ENCODE results near the gene NBPF11. TPM values are rescaled to one million over a fixed set of nuclear protein-coding genes. Genes with fewer than 3 reads are reported as not detected.
"Not testable (repeated sequence)": the region's sequence is repeated elsewhere in the genome, so short reads cannot be mapped to it uniquely, and the experiment has no call there.

The NBPF11 gene
- total and polyA plus RNA-seq, 10 donors = 7.2 to 20.2 (median 14.1) TPM

GRCh38 chr1:148060294-148060701, 91.8 kb downstream of the NBPF11 start:
- DNase-seq = peak; percentile 64
- Histone ChIP-seq H3K4me3 (peak overlapping the region in 7 of 8 donors; percentile 10 to 63 (median 33)), H3K27me3 (replicated peaks in 1 of 7) (peaks cover 0 to 13% (median 0%) of the 10 kb centered on the region in 7 donors)
- H3K36me3 ChIP-seq; H3K9me3 ChIP-seq; intact Hi-C loops (cut with DNase I; ENCODE audit: low total_unique reads); H3K4me1 ChIP-seq; H3K27ac ChIP-seq: not testable (repeated sequence)
- WGBS, 5 donors = 0 to 4% (median 1%) methylated on average over 9 to 35 of the region's 37 CpGs

GRCh38 chr1:148057384-148057783, 94.7 kb downstream of the NBPF11 start:
- DNase-seq; H3K9me3 ChIP-seq; intact Hi-C loops (cut with DNase I; ENCODE audit: low total_unique reads); H3K4me3 ChIP-seq; H3K36me3 ChIP-seq; H3K27ac ChIP-seq; H3K4me1 ChIP-seq: not testable (repeated sequence)
- H3K27me3 ChIP-seq (replicated peaks in 1 of 7) = peaks cover 0 to 17% (median 0%) of the 10 kb centered on the region in 7 donors
- 28 to 60% (median 50%) methylated on average over 3 to 5 of the region's 5 CpGs for WGBS, 5 donors

Small RNA genes within 50 kb of the gene (small RNA-seq; reads per million reads assigned to genes)
- gene RNA5SP57 = 0 reads per million in 4 donors

Other genes with a start within 250 kb of the NBPF11 start
- not detected for gene GJA8, start 249.5 kb downstream of the NBPF11 start, total RNA-seq
- not detected for gene GJA8, start 249.5 kb downstream of the NBPF11 start, polyA plus RNA-seq
- 10 to 100 TPM; 12.3 to 26.5 (median 18.2) TPM for gene GPR89B, start 223.9 kb downstream of the NBPF11 start, total RNA-seq
- gene GPR89B, start 223.9 kb downstream of the NBPF11 start, polyA plus RNA-seq = 10 to 100 TPM; 10.4 to 13.8 (median 12.1) TPM